Gastroesophageal sphincter (tissue), 4 donors: ENCODE measurements around the gene PIAS1. TPM values are rescaled to one million over a fixed set of nuclear protein-coding genes. Genes with fewer than 3 reads are reported as not detected.

Experiments
- ATAC-seq: fragments of 150-250 bp; one replicate; pipeline ENCODE4 v1.9.1; 2016; ENCODE audit warnings: mild to moderate bottlenecking, moderate library complexity
- H3K27ac ChIP-seq, 4 donors: fragments of 200-600 bp; sonication (generic) in 3 of 4; 1 replicate in 3 of 4; 2 replicates in 1 of 4; pipeline ENCODE4 v1.5.1; 2016 to 2019
- H3K27me3 ChIP-seq: fragments of 200-600 bp; sonication (generic); one replicate; pipeline ENCODE4 v1.5.1; 2019
- H3K36me3 ChIP-seq, 2 donors: fragments of 200-600 bp; sonication (generic); one replicate each; pipeline ENCODE4 v1.5.1; 2019; ENCODE audit warnings: control low read depth in 1 of 2
- H3K4me1 ChIP-seq, 3 donors: fragments of 200-600 bp; sonication (generic); 1 replicate in 2 of 3; 2 replicates in 1 of 3; pipeline ENCODE4 v1.5.1; 2016 to 2019; ENCODE audit warnings: control low read depth in 2 of 3
- H3K4me3 ChIP-seq, 2 donors: fragments of 200-600 bp; sonication (generic); one replicate each; pipeline ENCODE4 v1.5.1; 2019; ENCODE audit warnings: mild to moderate bottlenecking in 1 of 2, moderate library complexity in 1 of 2
- H3K9me3 ChIP-seq, 3 donors: fragments of 200-600 bp; sonication (generic); one replicate each; pipeline ENCODE4 v1.5.1; 2017 to 2019; ENCODE audit warnings: control low read depth in 2 of 3
- CTCF ChIP-seq, 4 experiments: fragments of 200-600 bp in 2 of 4; fragments of 450-650 bp in 2 of 4; sonication (generic) in 1 of 4; IDR thresholded peaks; one replicate each; pipeline ENCODE4 v1.5.1; 2017 to 2019; ENCODE audit warnings: antibody characterized with exemption in 4 of 4, mild to moderate bottlenecking in 2 of 4, moderate library complexity in 2 of 4
- EP300 ChIP-seq: sonication (generic); formaldehyde crosslinking; IDR thresholded peaks from one replicate; pipeline ENCODE4 v1.6.1; 2017; ENCODE audit warnings: antibody characterized with exemption, mild to moderate bottlenecking
- POLR2A ChIP-seq, 2 donors: fragments of 450-650 bp; IDR thresholded peaks; one replicate each; pipeline ENCODE4 v1.6.1; 2017; ENCODE audit warnings: antibody characterized with exemption in 2 of 2, mild to moderate bottlenecking in 2 of 2, moderate library complexity in 1 of 2
- POLR2AphosphoS5 ChIP-seq: sonication (generic); formaldehyde crosslinking; IDR thresholded peaks from one replicate; pipeline ENCODE4 v1.6.1; 2017; ENCODE audit warnings: antibody characterized with exemption
- WGBS, 2 donors: methylation state at CpG; one replicate each; pipeline ENCODE4 v1.1.5; 2018; ENCODE audit warnings: low coverage in 1 of 2; 5-methylcytosine and 5-hydroxymethylcytosine counted together
- total RNA-seq, 4 donors: library from RNA; depleted of rRNA; stranded (reverse); fragments of >200 nt; gene quantifications; one replicate each; pipeline ENCODE4 v1.1.0, GENCODE V29; 2016

PIAS1 gene
- total RNA-seq, 4 donors from 2014 or later: 26.6 to 101 (median 48.9) TPM

- H3K4me3 ChIP-seq: no peak overlapping the region
- H3K9me3 ChIP-seq: no peaks in the 10 kb centered on the region
- H3K36me3 ChIP-seq: peaks cover 0 to 4% of the 10 kb centered on the region in 2 donors
- no peak for ATAC-seq
- H3K27ac ChIP-seq: no peak overlapping the region
- peaks cover 19 to 91% (median 19%) of the 10 kb centered on the region in 3 donors for H3K4me1 ChIP-seq
- TF ChIP-seq CTCF (IDR thresholded peaks at IDR 0.05) (no peak), EP300 (no peak), POLR2AphosphoS5 (no peak), POLR2A (IDR thresholded peaks at IDR 0.05) (no peak)
- WGBS, 2 donors: 54 to 82% methylated on average over 4 of the region's 4 CpGs
- H3K27me3 ChIP-seq: no peaks in the 10 kb centered on the region
These were observed 29.3 kb downstream of the PIAS1 start for GRCh38 chr15:68083463-68083862.

- Histone ChIP-seq H3K36me3 (peaks cover 0 to 12% of the 10 kb centered on the region in 2 donors), H3K9me3 (no peaks in the 10 kb centered on the region), H3K27me3 (no peaks in the 10 kb centered on the region), H3K27ac (no peak overlapping the region), H3K4me3 (no peak overlapping the region), H3K4me1 (peaks cover 19 to 81% (median 19%) of the 10 kb centered on the region in 3 donors)
- no peak for ATAC-seq
- TF ChIP-seq EP300 (no peak), POLR2AphosphoS5 (no peak), CTCF (IDR thresholded peaks at IDR 0.05) (no peak), POLR2A (IDR thresholded peaks at IDR 0.05) (no peak)
- 80 to 100% methylated on average over 1 of the region's 1 CpG for WGBS, 2 donors
These were observed 30.9 kb downstream of the PIAS1 start for GRCh38 chr15:68085052-68085451.

GRCh38 chr15:68091743-68092142 lies 37.6 kb downstream of the PIAS1 start:
- WGBS, 2 donors: 94 to 97% methylated on average over 3 of the region's 3 CpGs
- Histone ChIP-seq H3K27ac (no peak overlapping the region), H3K4me3 (no peak overlapping the region), H3K4me1 (peaks cover 0 to 34% (median 0%) of the 10 kb centered on the region in 3 donors), H3K9me3 (peaks cover 0 to 12% (median 0%) of the 10 kb centered on the region in 3 donors), H3K27me3 (no peaks in the 10 kb centered on the region), H3K36me3 (peaks cover 0 to 18% of the 10 kb centered on the region in 2 donors)
- TF ChIP-seq CTCF (IDR thresholded peaks at IDR 0.05) (no peak), POLR2AphosphoS5 (no peak), EP300 (no peak), POLR2A (IDR thresholded peaks at IDR 0.05) (no peak)
- no peak for ATAC-seq

- 86 to 100% methylated on average over 1 of the region's 1 CpG for WGBS, 2 donors
- Histone ChIP-seq H3K4me1 (peaks cover 0 to 19% (median 0%) of the 10 kb centered on the region in 3 donors), H3K36me3 (peaks cover 0 to 19% of the 10 kb centered on the region in 2 donors)
These were observed 42.0 kb downstream of the PIAS1 start for GRCh38 chr15:68096099-68096498.

More at GRCh38 chr15:68096099-68096498, 42.0 kb downstream of the PIAS1 start:
- Histone ChIP-seq H3K4me3 (no peak overlapping the region), H3K27me3 (no peaks in the 10 kb centered on the region), H3K9me3 (peaks cover 0 to 21% (median 0%) of the 10 kb centered on the region in 3 donors), H3K27ac (no peak overlapping the region)
- TF ChIP-seq CTCF (IDR thresholded peaks at IDR 0.05) (no peak), EP300 (no peak), POLR2AphosphoS5 (no peak), POLR2A (IDR thresholded peaks at IDR 0.05) (no peak)
- no peak for ATAC-seq
